ENCODE data around the gene ULBP3. TPM values are rescaled to one million over a fixed set of nuclear protein-coding genes. Genes with fewer than 3 reads are reported as not detected.
"Not testable (repeated sequence)": the region's sequence is repeated elsewhere in the genome, so short reads cannot be mapped to it uniquely, and the experiment has no call there.

The ULBP3 gene
- total and polyA plus RNA-seq, 2 donors (not counting 1 experiment from before 2014, with no cell fraction given), result 10.2 to 18.8 TPM

DNA sequence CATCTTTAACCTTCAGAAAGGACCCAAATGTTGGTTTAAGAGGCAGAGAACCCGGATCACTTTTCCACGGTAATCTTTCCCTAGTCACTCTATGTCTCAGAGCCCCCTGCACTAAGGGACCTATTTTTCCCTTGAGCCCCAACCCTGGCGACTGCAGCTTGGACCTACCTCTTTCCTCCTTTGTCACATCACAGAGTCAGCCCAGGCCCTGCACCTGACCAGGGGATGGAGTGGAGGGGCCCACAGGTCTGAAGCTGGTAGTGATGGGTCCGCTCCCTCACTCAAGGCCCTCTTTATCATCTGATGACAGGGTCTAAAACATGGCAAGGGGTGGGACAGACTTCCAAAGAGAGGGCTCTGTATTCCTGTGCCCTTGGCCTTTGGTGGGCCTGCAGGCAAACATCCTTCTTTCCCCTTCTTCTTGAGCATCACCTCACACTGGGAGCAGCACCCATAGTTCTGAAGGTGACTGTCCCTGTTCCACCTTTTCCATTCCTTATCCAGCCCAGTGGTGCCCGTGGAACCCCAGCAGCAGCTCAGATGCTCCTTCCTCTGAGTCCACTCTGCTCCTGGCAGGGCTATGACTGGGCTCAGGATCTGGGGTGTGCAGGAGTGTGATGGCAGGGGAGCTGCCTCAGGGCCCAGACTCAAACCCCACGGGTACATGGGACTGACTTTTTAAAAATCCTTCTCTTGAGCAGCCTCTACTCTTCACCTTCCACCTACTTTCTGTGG is 49.9 kb downstream of the ULBP3 start:
- H3K27me3 ChIP-seq (ENCODE audit: control insufficient read depth, insufficient read depth, low read length), result peaks cover 22% of the 10 kb centered on the region
- H3K9me3 ChIP-seq (ENCODE audit: control insufficient read depth, insufficient read depth, low read depth, low read length), result no peaks in the 10 kb centered on the region
- no peaks in the 10 kb centered on the region for H3K36me3 ChIP-seq (ENCODE audit: control insufficient read depth, insufficient read depth, low read length)
- no peaks in the 10 kb centered on the region for H3K4me1 ChIP-seq (ENCODE audit: control insufficient read depth, extremely low read depth, insufficient read depth, low read length)
- TF ChIP-seq, protein P1, sequence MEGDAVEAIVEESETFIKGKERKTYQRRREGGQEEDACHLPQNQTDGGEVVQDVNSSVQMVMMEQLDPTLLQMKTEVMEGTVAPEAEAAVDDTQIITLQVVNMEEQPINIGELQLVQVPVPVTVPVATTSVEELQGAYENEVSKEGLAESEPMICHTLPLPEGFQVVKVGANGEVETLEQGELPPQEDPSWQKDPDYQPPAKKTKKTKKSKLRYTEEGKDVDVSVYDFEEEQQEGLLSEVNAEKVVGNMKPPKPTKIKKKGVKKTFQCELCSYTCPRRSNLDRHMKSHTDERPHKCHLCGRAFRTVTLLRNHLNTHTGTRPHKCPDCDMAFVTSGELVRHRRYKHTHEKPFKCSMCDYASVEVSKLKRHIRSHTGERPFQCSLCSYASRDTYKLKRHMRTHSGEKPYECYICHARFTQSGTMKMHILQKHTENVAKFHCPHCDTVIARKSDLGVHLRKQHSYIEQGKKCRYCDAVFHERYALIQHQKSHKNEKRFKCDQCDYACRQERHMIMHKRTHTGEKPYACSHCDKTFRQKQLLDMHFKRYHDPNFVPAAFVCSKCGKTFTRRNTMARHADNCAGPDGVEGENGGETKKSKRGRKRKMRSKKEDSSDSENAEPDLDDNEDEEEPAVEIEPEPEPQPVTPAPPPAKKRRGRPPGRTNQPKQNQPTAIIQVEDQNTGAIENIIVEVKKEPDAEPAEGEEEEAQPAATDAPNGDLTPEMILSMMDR (conservative IDR thresholded peaks at IDR 0.05 in 1 of 2, IDR thresholded peaks at IDR 0.05 in 1 of 2; ENCODE audit: low read depth in 1 of 2, low read length in 2 of 2), result no peak
- no peak for TF ChIP-seq EZH2 (IDR thresholded peaks at IDR 0.05; ENCODE audit: low read length, missing control alignments)
- H2AFZ ChIP-seq (ENCODE audit: low read length), result no peak overlapping the region
- no peak overlapping the region for H3K9ac ChIP-seq (ENCODE audit: insufficient read depth, low read length)
- no peaks in the 10 kb centered on the region for H3K79me2 ChIP-seq (ENCODE audit: control insufficient read depth, insufficient read depth, low read length)
- no peak overlapping the region for H3K27ac ChIP-seq (ENCODE audit: insufficient read depth, low read length)
- no peak overlapping the region for H3K4me2 ChIP-seq (ENCODE audit: extremely low read depth, insufficient read depth, low read length)
- H3K4me3 ChIP-seq (replicated peaks in 1 of 4; ENCODE audit: control extremely low read depth in 1 of 4, insufficient read depth in 1 of 4, low read depth in 3 of 4, low read length in 4 of 4), result no peak overlapping the region
- DNase-seq (ENCODE audit: low read depth in 2 of 2), result no peak
- no peaks in the 10 kb centered on the region for H4K20me1 ChIP-seq (ENCODE audit: control insufficient read depth, extremely low read depth, insufficient read depth, low read length)

DNA sequence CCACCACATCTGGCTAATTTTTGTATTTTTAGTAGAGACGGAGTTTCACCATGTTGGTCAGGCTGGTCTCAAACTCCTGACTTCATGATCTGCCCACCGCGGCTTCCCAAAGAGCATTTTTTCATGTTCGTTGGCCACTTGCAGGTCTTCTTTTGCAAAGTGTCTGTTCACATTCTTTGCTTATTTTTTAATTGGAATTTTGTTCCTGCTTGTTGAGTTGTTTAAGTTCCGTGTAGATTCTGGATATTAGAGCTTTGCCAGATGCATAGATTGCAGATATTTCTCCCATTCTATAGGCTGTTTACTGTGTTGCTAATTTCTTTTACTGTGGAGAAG is 51.8 kb downstream of the ULBP3 start:
- not testable (repeated sequence) for H3K4me1 ChIP-seq (ENCODE audit: control insufficient read depth, extremely low read depth, insufficient read depth, low read length); DNase-seq (ENCODE audit: low read depth in 2 of 2); H3K9ac ChIP-seq (ENCODE audit: insufficient read depth, low read length); H3K79me2 ChIP-seq (ENCODE audit: control insufficient read depth, insufficient read depth, low read length); H3K36me3 ChIP-seq (ENCODE audit: control insufficient read depth, insufficient read depth, low read length); H4K20me1 ChIP-seq (ENCODE audit: control insufficient read depth, extremely low read depth, insufficient read depth, low read length); H3K9me3 ChIP-seq (ENCODE audit: control insufficient read depth, insufficient read depth, low read depth, low read length); H3K4me3 ChIP-seq (replicated peaks in 1 of 4; ENCODE audit: control extremely low read depth in 1 of 4, insufficient read depth in 1 of 4, low read depth in 3 of 4, low read length in 4 of 4); H2AFZ ChIP-seq (ENCODE audit: low read length); H3K4me2 ChIP-seq (ENCODE audit: extremely low read depth, insufficient read depth, low read length); H3K27ac ChIP-seq (ENCODE audit: insufficient read depth, low read length)
- peaks cover 34% of the 10 kb centered on the region for H3K27me3 ChIP-seq (ENCODE audit: control insufficient read depth, insufficient read depth, low read length)

DNA sequence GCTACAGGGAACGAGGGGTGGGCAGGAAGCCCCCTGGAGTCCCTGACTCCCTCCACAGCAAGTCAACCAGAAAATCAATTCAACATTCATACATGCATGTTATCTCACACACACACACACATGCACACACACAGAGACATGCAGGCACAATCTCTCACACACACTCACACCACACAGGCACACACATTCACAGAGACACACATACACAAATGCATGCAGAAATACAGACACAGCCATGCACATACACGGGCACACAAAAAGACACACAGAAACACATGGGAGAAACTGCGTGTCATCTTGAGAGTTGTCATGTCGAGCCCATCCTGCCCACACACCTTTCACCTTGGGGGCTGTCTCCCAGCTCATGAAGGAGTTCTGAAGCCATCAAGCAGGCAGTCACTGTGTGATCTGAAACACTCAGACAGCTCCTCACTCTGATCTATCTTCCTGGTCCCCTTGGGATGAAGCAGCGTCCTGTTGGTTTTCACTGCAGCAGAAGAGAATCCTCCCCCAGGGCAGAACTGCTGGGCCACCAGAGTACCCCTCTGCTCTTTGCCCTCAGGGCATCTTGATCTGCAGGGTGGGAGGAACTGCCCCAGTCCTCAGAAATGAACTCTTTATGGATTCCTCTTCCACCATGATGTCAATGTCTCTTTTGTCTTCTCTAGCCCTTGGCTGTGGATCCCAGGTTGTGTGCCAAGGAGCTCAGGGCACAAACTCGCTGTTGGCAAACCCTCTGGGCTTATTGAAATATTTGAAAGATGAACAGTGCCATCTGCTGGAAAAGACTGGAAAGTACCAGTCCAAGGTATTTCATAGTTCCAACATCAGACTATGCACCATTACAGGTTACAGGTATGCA is 52.4 kb downstream of the ULBP3 start:
- no peak overlapping the region for H3K4me2 ChIP-seq (ENCODE audit: extremely low read depth, insufficient read depth, low read length)
- no peak overlapping the region for H2AFZ ChIP-seq (ENCODE audit: low read length)
- no peaks in the 10 kb centered on the region for H3K4me1 ChIP-seq (ENCODE audit: control insufficient read depth, extremely low read depth, insufficient read depth, low read length)
- DNase-seq (ENCODE audit: low read depth in 2 of 2), result peak; percentile 35 to 71
- H3K9ac ChIP-seq (ENCODE audit: insufficient read depth, low read length), result no peak overlapping the region
- TF ChIP-seq EZH2 (IDR thresholded peaks at IDR 0.05; ENCODE audit: low read length, missing control alignments), result peak; percentile 72
- TF ChIP-seq, protein P1 (conservative IDR thresholded peaks at IDR 0.05 in 1 of 2, IDR thresholded peaks at IDR 0.05 in 1 of 2; ENCODE audit: low read depth in 1 of 2, low read length in 2 of 2), result peak; percentile 39 to 49
- no peaks in the 10 kb centered on the region for H3K9me3 ChIP-seq (ENCODE audit: control insufficient read depth, insufficient read depth, low read depth, low read length)
- no peaks in the 10 kb centered on the region for H4K20me1 ChIP-seq (ENCODE audit: control insufficient read depth, extremely low read depth, insufficient read depth, low read length)
- H3K27ac ChIP-seq (ENCODE audit: insufficient read depth, low read length), result no peak overlapping the region
- H3K79me2 ChIP-seq (ENCODE audit: control insufficient read depth, insufficient read depth, low read length), result no peaks in the 10 kb centered on the region
- H3K4me3 ChIP-seq (replicated peaks in 1 of 4; ENCODE audit: control extremely low read depth in 1 of 4, insufficient read depth in 1 of 4, low read depth in 3 of 4, low read length in 4 of 4), result no peak overlapping the region
- H3K27me3 ChIP-seq (ENCODE audit: control insufficient read depth, insufficient read depth, low read length), result peaks cover 34% of the 10 kb centered on the region
- H3K36me3 ChIP-seq (ENCODE audit: control insufficient read depth, insufficient read depth, low read length), result no peaks in the 10 kb centered on the region
